OCI-LY1 (cell line): ENCODE measurements around the gene MEG3.

Experiments
- H2AFZ ChIP-seq: fragments of 200-600 bp; sonication (generic), shearing (Covaris generic); 2 replicates; pipeline ENCODE4 v1.6.0; 2014; ENCODE audit warnings: antibody characterized with exemption, mild to moderate bottlenecking, low read length
- H3F3A ChIP-seq: fragments of 200-600 bp; sonication (generic), shearing (Covaris generic); 2 replicates; pipeline ENCODE4 v1.6.0; 2014; ENCODE audit warnings: mild to moderate bottlenecking, antibody characterized with exemption, low read length, moderate library complexity; ENCODE audit not compliant: insufficient read depth
- H3K27ac ChIP-seq: fragments of 200-600 bp; sonication (generic); 2 replicates; pipeline ENCODE4 v1.5.1; 2014; ENCODE audit warnings: low read length, mixed run types, mild to moderate bottlenecking, low read depth; ENCODE audit not compliant: poor library complexity, severe bottlenecking
- H3K27me3 ChIP-seq: fragments of 200-600 bp; sonication (generic); 2 replicates; pipeline ENCODE4 v1.6.0; 2014; ENCODE audit warnings: antibody characterized with exemption, mild to moderate bottlenecking, low read length, moderate library complexity; ENCODE audit not compliant: insufficient read depth
- H3K36me3 ChIP-seq: fragments of 200-600 bp; sonication (generic); 2 replicates; pipeline ENCODE4 v1.6.1; 2014; ENCODE audit warnings: mild to moderate bottlenecking, antibody characterized with exemption, low read length, moderate library complexity, mixed read lengths; ENCODE audit not compliant: insufficient read depth
- H3K4me1 ChIP-seq: fragments of 200-600 bp; sonication (generic); 2 replicates; pipeline ENCODE4 v1.5.1; 2014; ENCODE audit warnings: mild to moderate bottlenecking, low read length, moderate library complexity; ENCODE audit not compliant: insufficient read depth, severe bottlenecking
- H3K4me2 ChIP-seq: fragments of 200-600 bp; sonication (generic), shearing (Covaris generic); 2 replicates; pipeline ENCODE4 v1.6.1; 2014; ENCODE audit warnings: low read length
- H3K4me3 ChIP-seq: fragments of 200-600 bp; sonication (generic); 2 replicates; pipeline ENCODE4 v1.5.1; 2014; ENCODE audit warnings: low read length, low read depth, mild to moderate bottlenecking, mixed read lengths; ENCODE audit not compliant: poor library complexity, severe bottlenecking
- H3K79me2 ChIP-seq: fragments of 200-600 bp; shearing (Covaris generic); 2 replicates; pipeline ENCODE4 v1.6.1; 2016; ENCODE audit warnings: mixed run types, low read length, mixed read lengths; ENCODE audit not compliant: insufficient read depth
- H3K9ac ChIP-seq: fragments of 200-600 bp; sonication (generic), shearing (Covaris generic); 2 replicates; pipeline ENCODE4 v1.6.1; 2014; ENCODE audit warnings: mild to moderate bottlenecking, low read length, mixed read lengths
- H3K9me2 ChIP-seq: fragments of 200-600 bp; sonication (generic), shearing (Covaris generic); 2 replicates; pipeline ENCODE4 v1.6.1; 2014; ENCODE audit warnings: low read depth, mild to moderate bottlenecking, low read length, mixed read lengths
- H3K9me3 ChIP-seq: fragments of 200-600 bp; shearing (Covaris generic); 2 replicates; pipeline ENCODE4 v1.6.1; 2014; ENCODE audit warnings: low read length, mixed read lengths
- H4K20me1 ChIP-seq: fragments of 200-600 bp; sonication (generic), shearing (Covaris generic); 2 replicates; pipeline ENCODE4 v1.6.0; 2016; ENCODE audit warnings: mild to moderate bottlenecking, low read length; ENCODE audit not compliant: insufficient read depth
- EZH2 ChIP-seq: fragments of 200-600 bp; sonication (generic), shearing (Covaris generic); IDR thresholded peaks from 2 replicates; pipeline ENCODE4 v1.8.0; 2017; ENCODE audit warnings: borderline replicate concordance, mixed run types, mild to moderate bottlenecking, antibody characterized with exemption, low read length, moderate library complexity, mixed read lengths
- TF ChIP-seq, protein P1 (sequence below): fragments of 200-600 bp; sonication (generic), shearing (Covaris generic); IDR thresholded peaks from 2 replicates; pipeline ENCODE4 v1.5.1; 2017; ENCODE audit warnings: mild to moderate bottlenecking, antibody characterized with exemption, low read length, moderate library complexity, mixed read lengths

MEG3 gene

DNA sequence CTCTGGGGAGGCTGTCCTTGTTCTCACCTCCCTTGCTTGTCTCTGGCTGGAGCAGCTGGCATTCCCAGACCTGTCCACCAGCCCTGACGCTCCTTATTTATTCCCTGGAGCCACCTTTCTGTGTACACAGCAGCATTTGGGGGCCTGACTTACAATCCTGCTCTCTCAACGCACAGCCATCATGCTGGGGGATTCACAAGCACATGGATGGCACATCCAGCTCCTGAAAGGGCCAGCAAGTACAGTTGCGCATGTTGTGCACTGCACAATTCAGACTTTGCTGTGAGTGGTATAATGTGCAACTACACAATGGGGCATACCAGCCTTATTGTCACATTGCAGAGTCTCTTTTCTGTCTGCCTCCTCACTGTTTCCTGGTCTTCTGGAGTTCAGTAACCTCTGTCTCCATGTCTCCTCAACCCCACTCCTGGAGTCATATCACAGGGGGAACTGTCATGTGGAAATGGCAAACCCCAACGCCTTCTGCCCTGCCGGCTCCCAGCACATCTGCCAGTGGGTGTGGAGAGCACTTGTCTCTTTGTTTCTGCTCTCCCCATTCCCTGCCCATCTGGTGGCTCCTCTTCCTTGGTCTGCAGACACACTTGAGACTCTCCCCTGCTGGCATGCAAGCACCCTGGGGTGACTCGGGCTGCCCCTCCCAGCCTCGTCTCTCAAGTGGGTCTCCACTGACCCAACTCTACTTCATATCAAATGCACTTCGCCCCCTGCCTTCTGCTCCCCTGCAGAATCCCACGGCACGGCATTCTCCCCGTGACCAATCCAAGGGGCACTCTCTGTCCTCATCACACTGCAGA lies 41.2 kb upstream of the MEG3 start:
- Histone ChIP-seq H3K9ac (no peak overlapping the region), H3K79me2 (no peaks in the 10 kb centered on the region), H3K9me3 (no peaks in the 10 kb centered on the region), H3K4me2 (no peak overlapping the region), H3F3A (no peaks in the 10 kb centered on the region), H3K9me2 (no peaks in the 10 kb centered on the region), H3K36me3 (no peaks in the 10 kb centered on the region), H2AFZ (no peak overlapping the region), H3K27me3 (no peaks in the 10 kb centered on the region), H4K20me1 (no peaks in the 10 kb centered on the region), H3K27ac (no peak overlapping the region), H3K4me3 (no peak overlapping the region), H3K4me1 (no peaks in the 10 kb centered on the region)
- TF ChIP-seq, protein P1, sequence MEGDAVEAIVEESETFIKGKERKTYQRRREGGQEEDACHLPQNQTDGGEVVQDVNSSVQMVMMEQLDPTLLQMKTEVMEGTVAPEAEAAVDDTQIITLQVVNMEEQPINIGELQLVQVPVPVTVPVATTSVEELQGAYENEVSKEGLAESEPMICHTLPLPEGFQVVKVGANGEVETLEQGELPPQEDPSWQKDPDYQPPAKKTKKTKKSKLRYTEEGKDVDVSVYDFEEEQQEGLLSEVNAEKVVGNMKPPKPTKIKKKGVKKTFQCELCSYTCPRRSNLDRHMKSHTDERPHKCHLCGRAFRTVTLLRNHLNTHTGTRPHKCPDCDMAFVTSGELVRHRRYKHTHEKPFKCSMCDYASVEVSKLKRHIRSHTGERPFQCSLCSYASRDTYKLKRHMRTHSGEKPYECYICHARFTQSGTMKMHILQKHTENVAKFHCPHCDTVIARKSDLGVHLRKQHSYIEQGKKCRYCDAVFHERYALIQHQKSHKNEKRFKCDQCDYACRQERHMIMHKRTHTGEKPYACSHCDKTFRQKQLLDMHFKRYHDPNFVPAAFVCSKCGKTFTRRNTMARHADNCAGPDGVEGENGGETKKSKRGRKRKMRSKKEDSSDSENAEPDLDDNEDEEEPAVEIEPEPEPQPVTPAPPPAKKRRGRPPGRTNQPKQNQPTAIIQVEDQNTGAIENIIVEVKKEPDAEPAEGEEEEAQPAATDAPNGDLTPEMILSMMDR, result no peak
- no peak for TF ChIP-seq EZH2

- H3K4me2 ChIP-seq, result no peak overlapping the region
- no peaks in the 10 kb centered on the region for H3K36me3 ChIP-seq
- no peak overlapping the region for H3K4me3 ChIP-seq
- H3K9me2 ChIP-seq, result no peaks in the 10 kb centered on the region
- H2AFZ ChIP-seq, result no peak overlapping the region
- no peaks in the 10 kb centered on the region for H4K20me1 ChIP-seq
- H3K27ac ChIP-seq, result no peak overlapping the region
- no peaks in the 10 kb centered on the region for H3K4me1 ChIP-seq
- no peaks in the 10 kb centered on the region for H3F3A ChIP-seq
- TF ChIP-seq EZH2, result no peak
- TF ChIP-seq, protein P1, result no peak
- H3K9me3 ChIP-seq, result no peaks in the 10 kb centered on the region
- H3K27me3 ChIP-seq, result no peaks in the 10 kb centered on the region
- no peak overlapping the region for H3K9ac ChIP-seq
- no peaks in the 10 kb centered on the region for H3K79me2 ChIP-seq
Observed at GRCh38 chr14:100785338-100785615, 40.6 kb upstream of the MEG3 start.

DNA sequence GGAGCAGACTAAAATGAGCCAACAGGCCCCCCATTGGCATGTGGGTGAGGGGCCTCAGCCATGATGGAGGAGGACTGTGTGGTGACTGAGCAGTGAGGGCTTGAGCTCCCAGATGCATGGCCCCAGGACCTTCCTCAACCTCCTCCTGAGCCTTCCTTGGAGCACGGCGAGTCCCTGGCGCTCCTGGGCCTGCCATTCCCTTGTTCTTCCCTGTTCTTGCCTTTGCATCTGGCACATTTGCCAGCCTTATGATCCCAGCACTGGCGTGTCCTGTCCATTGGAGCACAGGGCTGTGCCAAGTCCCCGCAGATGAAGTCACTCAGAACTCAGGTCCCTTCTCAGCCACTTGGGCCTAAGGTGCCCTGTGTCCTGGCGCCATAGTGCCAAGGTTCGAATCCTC lies 40.3 kb upstream of the MEG3 start:
- H4K20me1 ChIP-seq, result no peaks in the 10 kb centered on the region
- H3K27me3 ChIP-seq, result no peaks in the 10 kb centered on the region
- TF ChIP-seq EZH2, result no peak
- TF ChIP-seq, protein P1, result no peak
- H3K4me3 ChIP-seq, result no peak overlapping the region
- H3K4me1 ChIP-seq, result no peaks in the 10 kb centered on the region
- H3K27ac ChIP-seq, result no peak overlapping the region
- H3K4me2 ChIP-seq, result no peak overlapping the region
- H3F3A ChIP-seq, result no peaks in the 10 kb centered on the region
- H2AFZ ChIP-seq, result no peak overlapping the region
- no peaks in the 10 kb centered on the region for H3K9me2 ChIP-seq
- H3K9ac ChIP-seq, result no peak overlapping the region
- no peaks in the 10 kb centered on the region for H3K36me3 ChIP-seq
- H3K79me2 ChIP-seq, result no peaks in the 10 kb centered on the region
- H3K9me3 ChIP-seq, result no peaks in the 10 kb centered on the region
